DND-41 (cell line): ENCODE measurements around the gene ZNF662.

ENCODE experiments used
- CTCF ChIP-seq: IDR thresholded peaks from 2 replicates; pipeline ENCODE4 v1.5.1; 2012; ENCODE audit warnings: borderline replicate concordance, low read length, moderate library complexity, mild to moderate bottlenecking; ENCODE audit not compliant: poor library complexity, severe bottlenecking; ENCODE audit errors: extremely low read depth
- EZH2 ChIP-seq: IDR thresholded peaks from 3 replicates; pipeline ENCODE4 v1.6.1; 2012; ENCODE audit warnings: borderline replicate concordance, low read depth, mild to moderate bottlenecking, moderate library complexity, low read length, inconsistent platforms; ENCODE audit not compliant: severe bottlenecking

- TF ChIP-seq CTCF: no peak
- no peak for TF ChIP-seq EZH2
Measured at GRCh38 chr3:42935472-42935871, 29.5 kb downstream of the ZNF662 start.
